A673 (cell line): ENCODE results near the gene NAPA. TPM values are rescaled to one million over a fixed set of nuclear protein-coding genes. Genes with fewer than 3 reads are reported as not detected.

Experiments
- BruUV-seq: library from RNA; stranded (reverse); fragments of 400-500 nt; replicated peaks from 2 replicates; lab custom pipeline; 2021; lab: Mats Ljungman, UMichigan
- CTCF ChIA-PET: fragments of 300-600 bp; sonication (Branson Sonifier 250); formaldehyde crosslinking; loops from one replicate; lab custom pipeline; 2022; ENCODE audit warnings: antibody characterized with exemption; lab: Charles Lee
- POLR2A ChIA-PET: fragments of 300-600 bp; sonication (Branson Sonifier 250); formaldehyde crosslinking; loops from one replicate; lab custom pipeline; 2022; ENCODE audit warnings: antibody characterized with exemption; ENCODE audit not compliant: low non-redundant PET; lab: Charles Lee
- DNase-seq: peaks from one replicate; pipeline ENCODE4 v3.0.0-alpha.2; 2015; ENCODE audit warnings: low spot score
- H3K27ac ChIP-seq: fragments of 200-600 bp; sonication (generic); 2 replicates; pipeline ENCODE4 v1.5.1; 2016; ENCODE audit warnings: mixed run types, low read depth, mild to moderate bottlenecking, mixed read lengths, antibody characterized with exemption, low read length; ENCODE audit not compliant: poor library complexity, severe bottlenecking
- H3K27me3 ChIP-seq: fragments of 200-600 bp; sonication (generic); replicated peaks from 2 replicates; pipeline ENCODE4 v1.6.1; 2017; ENCODE audit warnings: mixed run types, low read depth, mild to moderate bottlenecking, mixed read lengths, antibody characterized with exemption, low read length; ENCODE audit not compliant: insufficient read depth, poor library complexity
- H3K36me3 ChIP-seq: fragments of 200-600 bp; sonication (generic); 2 replicates; pipeline ENCODE4 v1.6.1; 2016; ENCODE audit warnings: mixed run types, mild to moderate bottlenecking, mixed read lengths, antibody characterized with exemption, low read length; ENCODE audit not compliant: insufficient read depth, poor library complexity, severe bottlenecking
- H3K4me1 ChIP-seq: fragments of 200-600 bp; sonication (generic); 2 replicates; pipeline ENCODE4 v1.6.1; 2017; ENCODE audit warnings: mixed run types, mild to moderate bottlenecking, mixed read lengths, antibody characterized with exemption, low read length; ENCODE audit not compliant: insufficient read depth, poor library complexity, severe bottlenecking
- H3K4me3 ChIP-seq: fragments of 200-600 bp; sonication (generic); 2 replicates; pipeline ENCODE4 v1.5.1; 2016; ENCODE audit warnings: low read depth, mixed run types, mild to moderate bottlenecking, mixed read lengths, low read length; ENCODE audit not compliant: poor library complexity, severe bottlenecking
- H3K9me3 ChIP-seq: fragments of 200-600 bp; sonication (generic); 2 replicates; pipeline ENCODE4 v1.6.1; 2016; ENCODE audit warnings: mixed run types, low read depth, mild to moderate bottlenecking, mixed read lengths, antibody characterized with exemption, low read length; ENCODE audit not compliant: poor library complexity, severe bottlenecking
- CTCF ChIP-seq: fragments of 300-800, 200-600 bp; sonication (generic); conservative IDR thresholded peaks from 2 replicates; pipeline ENCODE4 v1.5.1; 2017; ENCODE audit warnings: low read depth, mild to moderate bottlenecking, antibody characterized with exemption, low read length, moderate library complexity, mixed read lengths
- EZH2 ChIP-seq: fragments of 200-600 bp; sonication (generic); IDR thresholded peaks from 2 replicates; pipeline ENCODE4 v1.6.1; 2017; ENCODE audit warnings: borderline replicate concordance, low read depth, mild to moderate bottlenecking, mixed read lengths, antibody characterized with exemption, low read length; ENCODE audit not compliant: poor library complexity, severe bottlenecking
- intact Hi-C: fragments of 100-400 bp; cut with micrococcal nuclease; formaldehyde crosslinking; loops from one replicate; pipeline ENCODE4 v1.10.0; 2022; ENCODE audit not compliant: unreplicated experiment
- total RNA-seq: library from RNA; stranded (reverse); gene quantifications from 2 replicates; pipeline ENCODE4 v1.2.3, GENCODE V29; 2021

The NAPA gene
- total RNA-seq, 1 experiment from 2014 or later, result 90.9 TPM

GRCh38 chr19:47492571-47493377 lies 22.1 kb downstream of the NAPA start:
- intact Hi-C loops, result no loop called here
- Histone ChIP-seq H3K27me3 (no peaks in the 10 kb centered on the region), H3K27ac (no peak overlapping the region), H3K36me3 (no peaks in the 10 kb centered on the region), H3K4me1 (no peaks in the 10 kb centered on the region), H3K9me3 (no peaks in the 10 kb centered on the region), H3K4me3 (no peak overlapping the region)
- BruUV-seq, result no TSS peak
- CTCF ChIA-PET, result no interaction called here
- DNase-seq, result no peak
- no peak for TF ChIP-seq CTCF
- TF ChIP-seq EZH2, result no peak
- POLR2A ChIA-PET, result no interaction called here

- ChIA-PET CTCF (no interaction called here), POLR2A (no interaction called here)
- no peaks in the 10 kb centered on the region for H3K4me1 ChIP-seq
Observed at GRCh38 chr19:47492137-47492533, 22.7 kb downstream of the NAPA start.

GRCh38 chr19:47491358-47492136 lies 23.3 kb downstream of the NAPA start:
- Histone ChIP-seq H3K27me3 (no peaks in the 10 kb centered on the region), H3K4me1 (no peaks in the 10 kb centered on the region), H3K36me3 (no peaks in the 10 kb centered on the region), H3K9me3 (no peaks in the 10 kb centered on the region), H3K4me3 (no peak overlapping the region), H3K27ac (no peak overlapping the region)
- no TSS peak for BruUV-seq
- DNase-seq, result no peak
- TF ChIP-seq EZH2 (no peak), CTCF (no peak)
- POLR2A ChIA-PET, result no interaction called here
- intact Hi-C loops, result no loop called here
- CTCF ChIA-PET, result no interaction called here

More at GRCh38 chr19:47492137-47492533, 22.7 kb downstream of the NAPA start:
- intact Hi-C loops, result no loop called here
- no peaks in the 10 kb centered on the region for H3K9me3 ChIP-seq
- no peak for TF ChIP-seq CTCF
- no peak for TF ChIP-seq EZH2
- no TSS peak for BruUV-seq
- H3K36me3 ChIP-seq, result no peaks in the 10 kb centered on the region
- H3K27me3 ChIP-seq, result no peaks in the 10 kb centered on the region
- H3K4me3 ChIP-seq, result no peak overlapping the region
- DNase-seq, result no peak
- no peak overlapping the region for H3K27ac ChIP-seq
